H1 (cell line): ENCODE results near the gene POPDC2. TPM values are rescaled to one million over a fixed set of nuclear protein-coding genes. Genes with fewer than 3 reads are reported as not detected.

ENCODE experiments used
- CHD1 ChIP-seq: IDR thresholded peaks from 2 replicates; pipeline ENCODE4 v1.6.1; 2012; ENCODE audit warnings: low read depth, low read length, improper control_type of control experiment
- CHD7 ChIP-seq: fragments of 300-600 bp; sonication (generic); IDR thresholded peaks from 2 replicates; pipeline ENCODE4 v1.7.1; 2012; ENCODE audit warnings: low read length, moderate library complexity, mild to moderate bottlenecking, inconsistent platforms; ENCODE audit not compliant: insufficient replicate concordance
- E2F6 ChIP-seq: IDR thresholded peaks from 2 replicates; pipeline ENCODE4 v1.6.1; 2012; ENCODE audit warnings: inconsistent platforms
- GABPA ChIP-seq: IDR thresholded peaks from 2 replicates; pipeline ENCODE4 v1.6.1; 2011; ENCODE audit warnings: mild to moderate bottlenecking, low read length, moderate library complexity, borderline replicate concordance; ENCODE audit not compliant: insufficient read depth
- JUN ChIP-seq: IDR thresholded peaks from 2 replicates; pipeline ENCODE4 v1.6.1; 2011; ENCODE audit warnings: low read depth, mild to moderate bottlenecking, improper control_type of control experiment, low read length
- JUND ChIP-seq: IDR thresholded peaks from 2 replicates; pipeline ENCODE4 v1.6.1; 2011; ENCODE audit warnings: mild to moderate bottlenecking, improper control_type of control experiment, low read length
- PHF8 ChIP-seq: fragments of 200-600 bp; sonication (generic); conservative IDR thresholded peaks from 2 replicates; pipeline ENCODE4 v1.7.1; 2012; ENCODE audit warnings: low read depth, mild to moderate bottlenecking, inconsistent platforms, low read length, moderate library complexity
- YY1 ChIP-seq: IDR thresholded peaks from 2 replicates; pipeline ENCODE4 v1.6.1; 2011; ENCODE audit warnings: low read depth, mild to moderate bottlenecking, low read length
- polyA plus RNA-seq, 7 experiments: library from polyadenylated mRNA; depleted of rRNA in 3 of 7; stranded (reverse) in 5 of 7; unstranded in 2 of 7; fragments of >200 nt in 5 of 7; fragments of 200-250 nt in 2 of 7; gene quantifications; 1 replicate in 5 of 7; 2 replicates in 1 of 7; 4 replicates in 1 of 7; pipeline versions ENCODE4 v1.2.1 to v1.2.3, GENCODE V29; 2011 to 2013; ENCODE audit warnings: missing spikeins in 2 of 7, mixed read lengths in 2 of 7
- total RNA-seq: library from RNA; stranded (reverse); fragmentation: NEBNext Ultra II Directional; extraction: Animal tissue kit (Norgen Biotek cat#: 25700); gene quantifications from 2 replicates; pipeline ENCODE4 v1.2.1, GENCODE V29; 2021
- TF ChIP-seq, protein P1 (sequence below): IDR thresholded peaks from 2 replicates; pipeline ENCODE4 v1.6.1; 2011; ENCODE audit warnings: low read length, improper control_type of control experiment

The POPDC2 gene
- total and polyA plus RNA-seq, 2 of the 8 experiments (the other 6 are each of a cell fraction or from before 2014, with no cell fraction given), result 0.65 to 1.1 TPM

DNA sequence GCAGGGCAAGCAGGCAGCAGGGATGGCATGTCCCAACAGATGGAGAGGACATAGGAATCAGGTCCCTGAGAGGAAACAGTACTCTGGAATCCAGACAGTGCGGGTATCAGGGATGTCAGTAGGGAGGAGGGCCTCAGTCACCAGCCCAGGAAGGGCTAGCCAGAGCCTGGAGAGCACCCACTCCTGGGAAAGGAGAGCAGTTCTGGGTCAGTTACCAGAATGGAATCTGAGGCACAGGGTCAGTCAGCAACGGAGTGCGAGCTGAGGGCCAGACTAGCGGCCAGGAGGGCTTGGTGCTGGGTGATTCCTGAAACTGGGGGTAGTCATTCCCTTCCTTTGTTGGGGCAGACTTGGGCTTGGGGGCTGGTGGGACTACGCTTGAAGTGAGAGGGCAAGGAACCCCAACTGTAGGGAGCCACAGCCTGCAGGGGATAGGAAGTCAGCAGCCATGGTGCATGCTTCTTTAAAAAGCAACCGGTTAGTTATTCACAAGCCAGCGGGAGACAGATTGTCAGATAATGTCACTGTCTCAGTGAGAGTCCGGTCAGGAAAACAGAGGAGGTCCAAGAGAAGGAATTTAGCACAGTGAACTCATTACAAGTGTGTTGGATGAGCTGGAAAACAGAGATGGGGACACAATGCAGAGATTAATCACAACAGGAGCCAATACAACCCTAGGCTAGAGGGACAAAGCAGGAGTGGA, 34.8 kb downstream of the POPDC2 start (continued):
- TF ChIP-seq CHD7, result no peak
- no peak for TF ChIP-seq YY1
- no peak for TF ChIP-seq E2F6
- TF ChIP-seq JUND, result no peak
- TF ChIP-seq PHF8, result no peak
- no peak for TF ChIP-seq GABPA
- no peak for TF ChIP-seq CHD1
- TF ChIP-seq JUN, result no peak
- TF ChIP-seq, protein P1, sequence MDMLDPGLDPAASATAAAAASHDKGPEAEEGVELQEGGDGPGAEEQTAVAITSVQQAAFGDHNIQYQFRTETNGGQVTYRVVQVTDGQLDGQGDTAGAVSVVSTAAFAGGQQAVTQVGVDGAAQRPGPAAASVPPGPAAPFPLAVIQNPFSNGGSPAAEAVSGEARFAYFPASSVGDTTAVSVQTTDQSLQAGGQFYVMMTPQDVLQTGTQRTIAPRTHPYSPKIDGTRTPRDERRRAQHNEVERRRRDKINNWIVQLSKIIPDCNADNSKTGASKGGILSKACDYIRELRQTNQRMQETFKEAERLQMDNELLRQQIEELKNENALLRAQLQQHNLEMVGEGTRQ, result no peak
